ENCODE measurements around the gene ABCA13.

DNA sequence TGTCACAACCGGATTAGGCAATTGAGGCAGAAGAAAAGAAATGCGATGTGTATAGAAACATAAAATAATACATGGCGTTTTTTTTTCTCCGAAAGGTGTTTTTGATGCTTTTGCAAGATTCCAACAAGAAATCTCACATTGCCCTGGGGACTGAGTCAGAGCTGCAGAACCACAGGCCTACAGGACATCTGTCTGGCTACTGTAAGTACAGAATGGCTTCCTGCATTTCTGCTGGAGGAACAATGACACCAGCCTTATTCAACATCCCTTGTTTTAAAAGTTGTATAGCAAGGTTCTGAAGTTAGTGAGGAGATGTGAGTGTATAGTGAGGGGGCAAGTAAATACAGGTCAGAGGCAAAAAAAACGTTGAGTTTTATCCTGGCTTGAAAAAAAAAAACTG lies 256.4 kb downstream of the ABCA13 start:
- TF ChIP-seq, protein P1, sequence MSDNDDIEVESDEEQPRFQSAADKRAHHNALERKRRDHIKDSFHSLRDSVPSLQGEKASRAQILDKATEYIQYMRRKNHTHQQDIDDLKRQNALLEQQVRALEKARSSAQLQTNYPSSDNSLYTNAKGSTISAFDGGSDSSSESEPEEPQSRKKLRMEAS (IDR thresholded peaks at IDR 0.05; ENCODE audit: low read depth, low read length) = no peak
- TF ChIP-seq, protein P2, sequence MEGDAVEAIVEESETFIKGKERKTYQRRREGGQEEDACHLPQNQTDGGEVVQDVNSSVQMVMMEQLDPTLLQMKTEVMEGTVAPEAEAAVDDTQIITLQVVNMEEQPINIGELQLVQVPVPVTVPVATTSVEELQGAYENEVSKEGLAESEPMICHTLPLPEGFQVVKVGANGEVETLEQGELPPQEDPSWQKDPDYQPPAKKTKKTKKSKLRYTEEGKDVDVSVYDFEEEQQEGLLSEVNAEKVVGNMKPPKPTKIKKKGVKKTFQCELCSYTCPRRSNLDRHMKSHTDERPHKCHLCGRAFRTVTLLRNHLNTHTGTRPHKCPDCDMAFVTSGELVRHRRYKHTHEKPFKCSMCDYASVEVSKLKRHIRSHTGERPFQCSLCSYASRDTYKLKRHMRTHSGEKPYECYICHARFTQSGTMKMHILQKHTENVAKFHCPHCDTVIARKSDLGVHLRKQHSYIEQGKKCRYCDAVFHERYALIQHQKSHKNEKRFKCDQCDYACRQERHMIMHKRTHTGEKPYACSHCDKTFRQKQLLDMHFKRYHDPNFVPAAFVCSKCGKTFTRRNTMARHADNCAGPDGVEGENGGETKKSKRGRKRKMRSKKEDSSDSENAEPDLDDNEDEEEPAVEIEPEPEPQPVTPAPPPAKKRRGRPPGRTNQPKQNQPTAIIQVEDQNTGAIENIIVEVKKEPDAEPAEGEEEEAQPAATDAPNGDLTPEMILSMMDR (IDR thresholded peaks at IDR 0.05; ENCODE audit: low read depth, low read length) = no peak

All from NB4 (cell line).